D721Med (cell line): ENCODE measurements around the gene UTF1.

Source experiments
- DNase-seq: peaks from one replicate; pipeline ENCODE4 v3.0.0; 2011; ENCODE audit warnings: low spot score; ENCODE audit not compliant: insufficient read length
- FAIRE-seq: peaks from 2 replicates; lab custom pipeline; 2011; peaks lifted over from hg19 to GRCh38; lab: Jason Lieb, UNC
- TF ChIP-seq, protein P1 (sequence below): IDR thresholded peaks from 2 replicates; pipeline ENCODE4 v1.5.1; 2012; ENCODE audit warnings: mild to moderate bottlenecking, control low read depth; ENCODE audit not compliant: insufficient read depth; ENCODE audit errors: missing control alignments

UTF1 gene

DNA sequence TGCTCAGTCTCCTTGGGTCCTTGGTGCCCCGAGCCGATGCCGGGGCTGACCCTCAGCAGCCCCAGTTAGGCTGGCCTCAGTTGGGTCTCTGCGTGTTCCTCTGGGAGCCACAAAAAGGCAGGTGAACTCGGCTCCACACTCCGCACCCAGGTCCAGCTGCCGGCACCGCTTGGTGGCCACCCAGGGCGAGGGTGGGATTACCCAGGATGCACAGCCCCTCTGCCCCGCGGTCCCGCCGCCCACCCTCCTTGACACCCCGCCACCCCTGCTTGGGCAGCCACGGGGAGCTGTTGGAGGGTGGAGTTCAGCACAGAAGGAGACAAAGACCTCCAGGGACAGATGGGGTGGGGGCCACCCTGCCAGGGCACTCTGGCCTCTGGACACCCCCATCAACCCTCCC, 25.3 kb downstream of the UTF1 start:
- no peak for DNase-seq
- TF ChIP-seq, protein P1, sequence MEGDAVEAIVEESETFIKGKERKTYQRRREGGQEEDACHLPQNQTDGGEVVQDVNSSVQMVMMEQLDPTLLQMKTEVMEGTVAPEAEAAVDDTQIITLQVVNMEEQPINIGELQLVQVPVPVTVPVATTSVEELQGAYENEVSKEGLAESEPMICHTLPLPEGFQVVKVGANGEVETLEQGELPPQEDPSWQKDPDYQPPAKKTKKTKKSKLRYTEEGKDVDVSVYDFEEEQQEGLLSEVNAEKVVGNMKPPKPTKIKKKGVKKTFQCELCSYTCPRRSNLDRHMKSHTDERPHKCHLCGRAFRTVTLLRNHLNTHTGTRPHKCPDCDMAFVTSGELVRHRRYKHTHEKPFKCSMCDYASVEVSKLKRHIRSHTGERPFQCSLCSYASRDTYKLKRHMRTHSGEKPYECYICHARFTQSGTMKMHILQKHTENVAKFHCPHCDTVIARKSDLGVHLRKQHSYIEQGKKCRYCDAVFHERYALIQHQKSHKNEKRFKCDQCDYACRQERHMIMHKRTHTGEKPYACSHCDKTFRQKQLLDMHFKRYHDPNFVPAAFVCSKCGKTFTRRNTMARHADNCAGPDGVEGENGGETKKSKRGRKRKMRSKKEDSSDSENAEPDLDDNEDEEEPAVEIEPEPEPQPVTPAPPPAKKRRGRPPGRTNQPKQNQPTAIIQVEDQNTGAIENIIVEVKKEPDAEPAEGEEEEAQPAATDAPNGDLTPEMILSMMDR: no peak
- no peak for FAIRE-seq

DNA sequence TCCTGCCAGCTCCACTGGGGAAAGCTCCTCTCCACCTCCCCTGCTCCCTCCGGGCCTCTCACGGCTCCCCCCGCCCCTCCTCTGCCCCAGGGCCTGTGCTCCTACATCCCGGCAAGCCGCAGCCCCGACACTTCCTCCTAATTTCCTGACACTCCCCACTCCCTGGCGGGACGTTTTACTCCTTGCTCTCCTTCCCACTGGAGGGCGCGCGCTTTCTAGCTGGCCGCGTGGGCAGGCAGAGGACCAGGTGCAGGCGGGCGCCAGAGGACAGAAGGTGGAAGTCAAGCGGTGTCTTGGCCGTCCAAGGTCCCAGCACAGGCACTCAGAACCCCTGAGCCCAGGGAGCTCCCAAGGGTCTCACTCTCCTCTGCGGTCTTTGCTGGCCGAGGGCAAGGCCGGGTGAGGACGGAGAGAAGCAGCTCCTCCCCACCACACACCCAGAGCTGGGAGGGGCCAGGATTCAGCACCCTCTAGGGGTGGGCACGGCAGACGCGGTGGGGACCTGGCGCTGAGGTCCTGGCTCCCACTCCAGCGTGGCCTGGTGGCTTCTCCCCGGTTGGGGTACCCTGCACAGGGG, 27.6 kb downstream of the UTF1 start:
- DNase-seq: no peak
- FAIRE-seq: no peak
- TF ChIP-seq, protein P1: no peak

DNA sequence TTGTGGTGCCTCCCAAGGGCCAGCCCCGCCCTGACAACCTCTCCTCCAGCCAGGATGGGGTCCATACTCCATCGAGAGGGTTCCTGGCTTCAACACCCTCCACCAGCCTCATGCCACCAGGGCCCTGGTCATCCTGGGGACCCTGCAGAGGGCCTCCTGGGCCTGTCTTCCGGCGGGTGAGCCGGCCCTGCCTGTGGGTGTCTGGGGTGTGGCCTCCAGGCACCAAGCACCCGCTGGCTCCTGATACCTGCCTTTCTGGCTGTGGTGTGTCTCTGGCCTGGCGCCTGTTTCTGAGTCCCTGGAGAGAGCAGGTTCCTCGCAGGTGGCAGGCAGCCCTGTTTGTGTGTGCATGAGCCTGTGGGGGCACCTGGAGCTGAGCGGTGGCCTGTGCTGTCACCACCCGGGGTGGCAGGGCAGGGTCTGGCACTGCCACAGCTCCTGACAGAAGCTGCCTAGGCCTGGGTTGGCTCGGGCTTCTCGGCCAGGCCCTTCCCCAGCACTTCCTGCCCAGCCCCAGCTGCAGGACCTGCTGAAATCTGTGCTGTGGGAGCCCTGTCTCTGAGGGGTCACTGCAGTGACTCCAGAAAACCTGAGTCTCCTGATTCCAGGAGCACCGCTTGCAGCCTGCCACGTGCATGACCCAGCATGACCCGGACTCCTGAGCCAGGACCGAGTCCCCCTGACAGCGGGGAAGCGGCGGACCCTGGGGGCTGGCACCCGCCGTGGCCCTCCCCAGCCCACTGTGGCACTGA, 28.2 kb downstream of the UTF1 start:
- TF ChIP-seq, protein P1: no peak
- no peak for DNase-seq
- no peak for FAIRE-seq

DNA sequence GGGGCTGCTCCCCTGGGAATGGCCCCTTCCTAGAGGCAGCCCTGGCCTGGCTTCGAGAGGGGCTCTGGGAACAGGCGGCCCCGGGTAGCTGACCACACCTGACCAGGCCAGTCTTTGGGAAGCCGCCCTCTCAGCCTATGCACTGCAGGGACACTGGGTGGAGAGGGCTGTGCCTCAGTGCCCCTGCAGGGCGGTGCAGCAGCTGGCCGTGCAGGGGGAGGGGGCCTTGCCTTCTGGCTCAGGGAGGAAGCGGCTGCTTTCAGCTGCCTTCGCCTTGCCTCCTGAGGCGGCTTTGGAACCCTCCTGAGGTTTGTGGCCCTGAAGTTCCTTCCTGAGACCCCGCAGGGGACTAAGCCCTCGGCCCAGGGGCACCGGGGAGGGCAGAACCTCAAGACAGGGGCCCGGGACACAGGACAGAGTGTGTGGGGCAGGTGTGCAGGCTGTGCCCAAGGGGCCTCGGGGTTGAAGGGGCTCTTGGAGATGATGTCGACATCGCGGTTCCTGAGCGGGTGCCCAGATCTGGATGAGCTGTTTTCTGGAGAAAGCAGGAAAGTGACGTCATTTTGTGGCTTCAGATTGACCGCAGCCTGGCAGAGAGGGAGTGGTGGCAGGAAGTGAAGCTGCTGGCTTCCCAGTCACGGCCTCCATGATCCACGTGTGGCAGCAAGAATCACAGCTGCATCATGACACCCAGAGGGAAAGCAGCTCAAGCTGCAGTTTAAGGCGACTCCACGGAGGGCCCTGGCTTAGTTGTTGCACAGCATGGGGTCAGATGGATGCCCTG, 29.0 kb downstream of the UTF1 start:
- no peak for FAIRE-seq
- TF ChIP-seq, protein P1: no peak
- no peak for DNase-seq

DNA sequence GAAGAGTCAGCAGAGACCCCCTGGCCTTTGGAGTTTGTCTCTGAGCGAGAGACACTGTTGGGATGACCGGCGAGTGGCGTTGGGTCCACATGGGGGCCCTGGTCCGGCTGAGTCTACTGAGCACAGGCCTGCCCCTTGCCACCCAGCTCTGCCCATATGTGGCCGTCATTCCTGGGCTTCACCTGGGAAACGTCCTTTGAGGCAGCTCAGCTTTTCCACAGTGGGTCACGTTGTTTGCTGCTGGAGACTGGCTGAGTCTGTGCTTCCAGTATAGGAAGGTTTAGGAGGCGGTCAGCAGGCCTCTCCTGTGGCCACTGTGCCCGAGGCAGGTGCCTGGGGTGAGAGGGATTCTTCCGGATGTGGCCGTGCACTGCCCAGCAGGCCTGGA, 29.6 kb downstream of the UTF1 start:
- FAIRE-seq (no peak), DNase-seq (no peak)
- TF ChIP-seq, protein P1: no peak

DNA sequence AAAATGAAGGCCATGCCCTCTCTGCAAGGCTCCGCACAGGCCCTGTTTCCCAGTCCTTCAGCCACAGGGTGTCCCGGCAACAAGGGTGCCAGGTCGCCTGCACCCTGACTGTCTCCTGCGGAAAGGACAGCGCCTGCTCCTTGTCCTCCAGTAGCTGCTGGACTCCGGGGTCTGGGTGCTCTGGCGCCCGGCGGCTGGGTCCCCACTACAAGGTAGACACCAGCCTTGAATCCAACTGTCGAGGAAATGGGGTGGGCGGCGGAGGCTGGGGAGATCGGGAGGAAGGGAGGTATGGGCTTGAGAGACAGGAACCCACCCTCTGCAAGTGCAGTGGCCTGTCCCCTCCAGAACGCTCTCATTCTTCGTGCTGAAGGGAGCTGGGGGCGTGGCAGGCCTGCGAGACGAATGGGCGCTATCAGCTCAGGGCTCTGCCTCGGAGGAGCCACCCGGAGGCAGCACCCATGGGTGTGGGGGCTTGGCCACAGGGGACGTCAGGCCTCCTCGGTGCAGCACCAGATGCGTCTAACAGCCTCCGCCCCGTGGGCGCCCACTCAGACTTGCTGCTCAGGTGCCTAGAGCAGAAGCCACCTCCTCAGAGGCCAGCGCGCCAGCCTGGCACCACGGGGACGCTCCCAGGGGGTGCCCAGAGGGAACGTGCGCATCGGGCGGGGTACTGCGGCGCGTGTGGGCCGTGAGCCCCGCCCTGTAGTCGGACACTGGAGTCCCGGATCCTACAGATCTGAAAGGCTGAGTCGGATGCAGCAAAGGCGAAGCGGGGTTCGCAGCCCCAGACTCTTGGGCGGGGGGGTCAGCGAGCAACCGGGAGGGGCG, 31.1 kb downstream of the UTF1 start:
- DNase-seq: peak; percentile 43
- no peak for FAIRE-seq

More for the DNA sequence above, 31.1 kb downstream of the UTF1 start:
- TF ChIP-seq, protein P1: no peak
